ENCODE measurements around the gene MACROD2. TPM values are rescaled to one million over a fixed set of nuclear protein-coding genes. Genes with fewer than 3 reads are reported as not detected.

MACROD2 gene
- total RNA-seq, 1 experiment from 2014 or later: 1.6 TPM

DNA sequence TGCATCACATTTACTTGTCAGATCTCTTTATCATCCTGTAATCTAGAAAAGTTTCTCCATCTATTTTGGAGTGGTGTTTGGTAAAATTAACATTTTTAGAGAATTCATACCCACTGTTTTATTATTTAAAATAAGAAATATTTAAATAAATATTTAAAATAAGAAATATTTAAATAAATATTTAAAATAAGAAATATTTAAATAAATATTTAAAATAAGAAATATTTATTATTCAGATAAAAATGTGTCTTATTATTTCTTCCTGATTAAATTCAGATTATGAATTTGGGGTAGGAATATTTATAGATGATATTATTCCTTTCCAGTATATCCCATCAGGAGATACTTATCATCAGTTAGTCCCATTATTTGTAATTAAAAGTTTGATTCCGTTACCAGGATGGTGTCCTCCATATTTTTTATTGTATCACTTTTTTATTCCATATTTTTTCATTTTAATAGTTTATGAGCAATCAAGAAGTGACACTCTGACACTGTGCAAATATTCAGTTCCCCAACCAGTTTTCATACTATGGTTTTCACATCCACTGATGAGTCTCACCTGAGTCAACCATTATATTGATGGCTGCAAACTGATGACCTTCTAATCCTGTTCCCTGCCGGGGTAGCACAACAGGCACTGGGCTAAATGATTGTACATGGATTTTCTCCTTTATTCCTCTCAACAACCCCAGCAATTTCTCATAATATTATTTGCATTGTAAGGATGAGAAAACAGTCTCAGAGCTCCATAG is 1555.0 kb downstream of the MACROD2 start:
- no peaks in the 10 kb centered on the region for H3K23me2 ChIP-seq (ENCODE audit: insufficient read length, low read depth, low read length, poor library complexity, severe bottlenecking)
- no peak overlapping the region for H3K4ac ChIP-seq (ENCODE audit: low read depth, low read length)
- H3K79me2 ChIP-seq (ENCODE audit: insufficient read depth, low read length): no peaks in the 10 kb centered on the region
- Mint-ChIP-seq H3K36me3 (ENCODE audit: insufficient read depth in 1 of 3, low read depth in 3 of 3) (peaks cover 2 to 14% (median 9%) of the 10 kb centered on the region in 3 experiments; a peak in 6 of 7 replicates), H3K9me3 (peaks cover 16 to 19% of the 10 kb centered on the region in 2 experiments), H3K27me3 (ENCODE audit: low read depth) (no peaks in the 10 kb centered on the region), H3K4me1 (no peaks in the 10 kb centered on the region), H3K4me3 (no peak overlapping the region), H3K27ac (no peak overlapping the region)
- no peak overlapping the region for H4K5ac ChIP-seq (ENCODE audit: insufficient read length, low read depth, low read length)
- no peak overlapping the region for H3K18ac ChIP-seq (ENCODE audit: insufficient read length, low read depth, low read length)
- DNase-seq: no peak
- H3K23ac ChIP-seq (ENCODE audit: insufficient read length, low read depth, low read length): no peak overlapping the region
- WGBS (ENCODE audit: extremely low coverage, insufficient read length, low lambda C conversion rate): no CpG with 5 or more reads among the region's 2 CpGs
- H4K91ac ChIP-seq (ENCODE audit: insufficient read length, low read depth, low read length): no peak overlapping the region
- no peak overlapping the region for H3K27ac ChIP-seq (ENCODE audit: insufficient read length, low read depth, low read length)
- H3K4me2 ChIP-seq (ENCODE audit: insufficient read depth, insufficient read length, low read length): no peak overlapping the region
- no peak overlapping the region for H2BK5ac ChIP-seq (ENCODE audit: insufficient read length, low read length)
- no peak overlapping the region for H2BK120ac ChIP-seq (ENCODE audit: low read depth, low read length, poor library complexity, severe bottlenecking)
- no peak overlapping the region for H3T11ph ChIP-seq (ENCODE audit: low read length)
- no peaks in the 10 kb centered on the region for H3K27me3 ChIP-seq (ENCODE audit: insufficient read depth, low read length)
- H2AFZ ChIP-seq (ENCODE audit: low read length): no peak overlapping the region
- H3K9me3 ChIP-seq (ENCODE audit: control insufficient read depth, low read depth, low read length): no peaks in the 10 kb centered on the region
- no peak overlapping the region for H2AK5ac ChIP-seq (ENCODE audit: insufficient read length, low read length)
- H3K56ac ChIP-seq (ENCODE audit: insufficient read length, low read depth, low read length): no peak overlapping the region
- no peak overlapping the region for H3K9ac ChIP-seq (ENCODE audit: extremely low read depth, insufficient read length, low read length)
- H4K20me1 ChIP-seq (ENCODE audit: control insufficient read depth, insufficient read depth, insufficient read length): no peaks in the 10 kb centered on the region
- no peaks in the 10 kb centered on the region for H3K79me1 ChIP-seq (ENCODE audit: insufficient read depth, low read depth, low read length, poor library complexity, severe bottlenecking)
- TF ChIP-seq, protein P1, sequence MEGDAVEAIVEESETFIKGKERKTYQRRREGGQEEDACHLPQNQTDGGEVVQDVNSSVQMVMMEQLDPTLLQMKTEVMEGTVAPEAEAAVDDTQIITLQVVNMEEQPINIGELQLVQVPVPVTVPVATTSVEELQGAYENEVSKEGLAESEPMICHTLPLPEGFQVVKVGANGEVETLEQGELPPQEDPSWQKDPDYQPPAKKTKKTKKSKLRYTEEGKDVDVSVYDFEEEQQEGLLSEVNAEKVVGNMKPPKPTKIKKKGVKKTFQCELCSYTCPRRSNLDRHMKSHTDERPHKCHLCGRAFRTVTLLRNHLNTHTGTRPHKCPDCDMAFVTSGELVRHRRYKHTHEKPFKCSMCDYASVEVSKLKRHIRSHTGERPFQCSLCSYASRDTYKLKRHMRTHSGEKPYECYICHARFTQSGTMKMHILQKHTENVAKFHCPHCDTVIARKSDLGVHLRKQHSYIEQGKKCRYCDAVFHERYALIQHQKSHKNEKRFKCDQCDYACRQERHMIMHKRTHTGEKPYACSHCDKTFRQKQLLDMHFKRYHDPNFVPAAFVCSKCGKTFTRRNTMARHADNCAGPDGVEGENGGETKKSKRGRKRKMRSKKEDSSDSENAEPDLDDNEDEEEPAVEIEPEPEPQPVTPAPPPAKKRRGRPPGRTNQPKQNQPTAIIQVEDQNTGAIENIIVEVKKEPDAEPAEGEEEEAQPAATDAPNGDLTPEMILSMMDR (conservative IDR thresholded peaks at IDR 0.05): no peak
- H2BK20ac ChIP-seq (ENCODE audit: low read depth, low read length, poor library complexity, severe bottlenecking): no peak overlapping the region
- H2BK12ac ChIP-seq (ENCODE audit: insufficient read length, low read depth, low read length): no peak overlapping the region
- H2BK15ac ChIP-seq (ENCODE audit: low read depth, low read length): no peak overlapping the region
- no peaks in the 10 kb centered on the region for H3K4me1 ChIP-seq (ENCODE audit: insufficient read depth, low read length)
- H4K8ac ChIP-seq (replicated peaks; ENCODE audit: insufficient read length, low read depth, low read length): no peak overlapping the region
- no peak overlapping the region for H3K14ac ChIP-seq (ENCODE audit: insufficient read depth, low read length)

All from H9 (cell line).